Activated T-cell treated with anti-CD3 and anti-CD28 coated beads for 48 hours (primary cell): ENCODE measurements around the gene TRIM46.
A peak's percentile ranks its signal among the peaks of the same experiment; 100 is the strongest.
"Not testable (repeated sequence)": the region's sequence is repeated elsewhere in the genome, so short reads cannot be mapped to it uniquely, and the experiment has no call there.

ENCODE experiments used
- DNase-seq: peaks from one replicate; pipeline ENCODE4 v3.0.0-alpha.2; 2020; ENCODE audit warnings: low read depth

Gene TRIM46

GRCh38 chr1:155205969-155206593 is 32.4 kb downstream of the TRIM46 start:
- no peak for DNase-seq

- peak; percentile 85 for DNase-seq
These were observed 33.5 kb downstream of the TRIM46 start for GRCh38 chr1:155206891-155207805.

- no peak for DNase-seq
These were observed 34.3 kb downstream of the TRIM46 start, which contains the start of gene THBS3 for GRCh38 chr1:155207806-155208540. Gene THBS3, minus strand, starts transcription at chr1:155207897. Its CDS starts 21 bp downstream, at chr1:155207876.

GRCh38 chr1:155208541-155209311 is 35.1 kb downstream of the TRIM46 start, which contains the start of gene MTX1:
Gene MTX1, plus strand, starts transcription at chr1:155208695. Its CDS starts 110 bp downstream, at chr1:155208805.
- peak; percentile 85 for DNase-seq

DNA sequence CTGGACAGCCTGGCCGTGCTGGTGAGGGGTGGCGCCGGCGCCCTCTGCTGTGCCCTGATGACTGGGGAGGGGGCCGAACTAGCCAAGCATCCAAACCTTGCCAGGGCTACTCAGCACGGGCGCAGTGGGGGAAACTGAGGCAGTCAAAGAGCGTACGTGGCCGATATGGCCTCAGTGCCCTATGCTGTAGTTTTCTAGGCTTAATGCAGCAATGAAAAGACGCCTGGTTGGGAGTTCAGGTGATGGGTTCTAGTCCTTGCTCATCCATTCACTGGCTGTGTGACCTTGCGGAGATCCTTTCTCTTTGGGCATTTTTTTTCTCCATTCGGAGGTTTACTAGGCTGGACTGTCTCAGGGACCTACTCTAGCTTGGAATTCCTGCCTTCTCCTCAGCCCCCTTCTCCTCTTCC is 35.7 kb downstream of the TRIM46 start:
- DNase-seq, result no peak

DNA sequence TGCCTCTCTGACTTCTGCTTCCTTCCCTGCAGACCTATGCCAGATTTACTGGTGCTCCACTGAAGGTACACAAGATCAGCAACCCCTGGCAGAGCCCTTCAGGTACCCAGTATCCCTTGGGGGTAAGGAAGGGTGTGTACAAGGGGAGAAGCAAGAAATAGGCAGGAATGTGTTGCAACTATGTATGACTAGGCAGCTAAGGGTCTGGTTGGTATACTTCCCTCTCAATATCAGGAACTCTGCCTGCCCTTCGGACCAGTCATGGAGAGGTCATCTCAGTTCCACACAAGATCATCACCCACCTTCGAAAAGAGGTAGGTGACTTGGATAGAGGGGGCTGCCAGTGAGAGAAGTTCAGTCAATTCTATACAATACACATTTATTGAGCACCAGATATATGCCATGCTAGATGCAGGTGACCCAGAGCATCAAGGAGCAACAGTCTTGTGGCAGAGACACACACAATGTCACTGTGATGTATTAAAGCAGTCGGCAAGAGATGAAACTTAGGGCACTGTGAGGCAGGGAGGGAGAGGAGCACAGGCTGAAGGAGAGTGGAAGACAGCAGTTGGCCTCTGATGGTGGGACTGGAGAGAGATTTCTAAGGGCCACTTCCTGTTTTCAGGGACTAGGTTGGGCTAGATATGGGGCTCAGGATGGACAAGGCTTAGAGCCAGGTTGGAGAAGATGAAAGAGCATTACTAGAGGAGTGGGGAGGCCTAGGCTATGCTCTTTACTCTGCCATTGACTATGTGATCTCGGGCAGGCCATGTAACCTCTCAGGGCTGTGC is 36.9 kb downstream of the TRIM46 start:
- no peak for DNase-seq

DNA sequence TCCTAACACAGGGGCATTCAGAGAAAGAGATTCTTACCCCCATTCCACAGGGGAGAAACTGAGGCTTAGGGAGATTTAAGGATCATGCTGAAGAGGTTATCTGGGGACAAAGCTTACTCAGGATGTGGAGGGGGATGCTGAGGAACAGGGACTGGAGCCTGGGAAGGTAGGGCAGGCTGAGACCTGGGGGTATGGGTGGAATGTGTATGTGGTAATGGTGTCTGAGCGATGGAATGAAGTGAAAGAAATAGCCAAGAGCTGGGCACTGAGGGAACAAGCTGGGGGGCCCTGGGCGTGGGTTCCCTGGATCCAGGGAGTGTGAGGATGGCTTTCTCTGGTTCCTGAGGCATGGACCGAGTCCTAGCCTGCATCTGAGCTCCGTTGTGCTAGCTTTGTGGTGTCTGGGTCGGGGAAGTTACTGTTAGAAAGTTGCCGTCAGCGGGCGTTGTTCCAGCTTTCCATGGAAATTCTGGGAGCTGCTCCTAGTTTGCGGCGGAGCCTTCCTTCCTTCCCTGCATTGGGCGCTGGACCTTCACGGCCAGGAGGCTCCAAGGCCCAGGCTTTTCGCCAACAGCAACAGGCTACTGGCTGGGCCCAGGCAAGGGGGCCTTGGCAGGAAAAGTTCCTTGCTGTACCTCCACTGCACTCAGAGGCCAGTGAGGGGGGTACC is 37.9 kb downstream of the TRIM46 start:
- not testable (repeated sequence) for DNase-seq

DNA sequence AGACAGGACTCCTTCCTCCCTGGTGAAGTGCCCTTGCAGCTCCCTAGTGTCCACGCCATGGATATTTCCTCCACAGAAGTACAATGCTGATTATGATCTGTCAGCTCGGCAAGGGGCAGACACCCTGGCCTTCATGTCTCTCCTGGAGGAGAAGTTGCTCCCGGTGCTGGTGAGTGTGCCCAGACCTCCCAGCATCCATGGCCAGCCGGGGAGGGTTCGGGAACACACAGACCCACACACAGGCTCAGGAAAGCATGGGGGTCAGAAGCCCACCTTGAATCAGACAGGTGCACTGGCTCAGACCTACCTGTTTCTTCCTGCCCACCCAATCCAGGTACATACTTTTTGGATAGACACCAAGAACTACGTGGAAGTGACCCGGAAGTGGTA is 38.4 kb downstream of the TRIM46 start:
- DNase-seq, result not testable (repeated sequence)

GRCh38 chr1:155214702-155215101 is 41.1 kb downstream of the TRIM46 start:
- DNase-seq, result not testable (repeated sequence)

DNA sequence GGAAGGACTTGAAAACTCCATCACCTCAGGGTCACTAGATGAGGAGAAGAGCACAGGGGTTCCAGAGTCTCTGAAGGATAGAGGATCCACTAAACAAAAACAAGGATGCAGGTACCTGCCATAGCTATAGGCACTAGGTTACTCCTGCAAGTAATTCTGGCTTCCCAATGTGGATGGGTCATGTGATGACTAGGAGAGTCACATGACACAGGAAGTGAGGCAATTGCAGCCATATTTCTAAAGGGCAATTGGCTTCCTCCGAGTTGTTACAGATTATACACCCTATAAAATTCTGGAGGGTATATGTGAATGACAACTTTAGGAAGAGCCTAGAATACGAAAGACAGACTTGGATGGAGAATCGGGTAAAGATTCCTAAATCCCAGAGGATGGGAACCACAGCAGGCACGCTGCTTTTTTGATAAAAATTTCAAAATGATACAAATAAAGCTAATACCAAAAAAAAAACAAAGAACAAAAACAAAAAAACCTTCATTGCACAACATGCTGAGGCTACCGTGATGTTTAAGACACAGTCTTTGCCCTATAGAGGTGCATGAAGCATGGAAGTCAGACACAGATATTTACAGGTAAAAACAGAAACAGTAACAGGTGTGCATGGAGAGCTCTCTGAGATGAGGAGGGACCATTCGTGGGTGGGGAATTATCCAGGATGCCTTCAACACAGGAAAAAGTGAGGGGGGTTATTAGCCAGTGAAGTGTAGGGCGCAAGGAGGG is 45.4 kb downstream of the TRIM46 start:
- DNase-seq, result no peak

GRCh38 chr1:155219592-155220031 is 46.0 kb downstream of the TRIM46 start:
- no peak for DNase-seq

DNA sequence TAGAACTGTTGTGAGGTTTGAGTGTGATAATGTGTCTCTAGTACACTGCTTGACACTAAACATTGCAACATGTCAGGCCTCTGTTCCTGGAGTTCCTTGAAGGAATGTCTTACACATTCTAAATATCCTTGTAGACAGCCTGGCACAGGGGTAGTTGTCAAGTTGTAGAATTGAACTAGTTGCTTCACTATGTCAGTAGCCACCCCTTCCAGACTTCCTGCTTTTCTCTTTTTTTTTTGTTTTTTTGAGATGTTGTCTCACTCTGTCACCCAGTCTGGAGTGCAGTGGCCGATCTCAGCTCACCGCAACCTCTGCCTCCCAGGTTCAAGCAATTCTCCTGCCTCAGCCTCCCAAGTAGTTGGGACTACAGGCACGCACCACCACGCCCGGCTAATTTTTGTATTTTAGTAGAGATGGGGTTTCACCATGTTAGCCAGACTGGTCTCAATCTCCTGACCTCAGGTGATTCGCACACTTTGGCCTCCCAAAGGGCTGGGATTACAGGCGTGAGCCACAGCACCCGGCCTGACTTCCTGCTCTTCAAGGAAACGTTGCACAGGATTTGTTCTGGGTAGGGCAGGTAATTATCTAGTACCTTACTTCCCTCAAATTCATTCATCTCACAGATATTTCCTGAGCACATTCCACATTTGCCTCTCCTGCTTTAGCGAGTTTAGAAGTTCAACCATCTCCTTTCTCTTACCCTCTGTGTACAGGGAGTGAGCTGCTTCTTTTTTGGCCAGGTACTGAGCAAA is 46.7 kb downstream of the TRIM46 start:
- DNase-seq, result not testable (repeated sequence)

GRCh38 chr1:155223047-155223446 is 49.4 kb downstream of the TRIM46 start:
- DNase-seq, result no peak

DNA sequence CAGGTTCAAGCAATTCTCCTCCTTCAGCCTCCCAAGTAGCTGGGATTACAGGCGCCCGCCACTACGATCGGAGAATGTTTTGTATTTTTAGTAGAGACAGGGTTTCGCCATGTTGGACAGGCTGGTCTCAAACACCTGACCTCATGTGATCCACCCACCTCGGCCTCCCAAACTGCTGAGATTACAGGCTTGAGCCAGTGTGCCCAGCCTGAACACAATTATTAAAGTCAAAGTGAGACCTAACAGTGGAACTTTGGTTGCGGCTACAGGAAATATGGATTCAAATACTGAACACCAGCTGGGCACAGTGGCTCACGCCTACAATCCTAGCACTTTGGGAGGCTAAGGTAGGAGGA is 51.7 kb downstream of the TRIM46 start:
- not testable (repeated sequence) for DNase-seq

GRCh38 chr1:155226188-155226909 is 52.7 kb downstream of the TRIM46 start:
- DNase-seq, result peak; percentile 73

- DNase-seq, result peak; percentile 41
These were observed 53.2 kb downstream of the TRIM46 start for GRCh38 chr1:155226910-155227260.

- DNase-seq, result peak; percentile 99
These were observed 53.8 kb downstream of the TRIM46 start for GRCh38 chr1:155227261-155228095.
